ENCODE measurements around the gene KMT2C.
"Not testable (repeated sequence)": the region's sequence is repeated elsewhere in the genome, so short reads cannot be mapped to it uniquely, and the experiment has no call there.

KMT2C gene

GRCh38 chr7:152382244-152382643 lies 53.6 kb downstream of the KMT2C start:
- Histone ChIP-seq H3F3A (ENCODE audit: insufficient read depth, low read length) (no peaks in the 10 kb centered on the region), H3K27ac (ENCODE audit: low read length) (no peak overlapping the region), H3K9ac (ENCODE audit: low read length) (no peak overlapping the region), H3K4me1 (ENCODE audit: low read length) (no peaks in the 10 kb centered on the region), H3K4me3 (ENCODE audit: low read length) (no peak overlapping the region), H4K20me1 (ENCODE audit: insufficient read depth, low read length) (peaks cover 9% of the 10 kb centered on the region; the same call in 1 of the 2 replicates), H3K9me2 (replicated peaks; ENCODE audit: insufficient read depth, low read length) (no peaks in the 10 kb centered on the region), H3K4me2 (ENCODE audit: low read depth, low read length) (no peak overlapping the region), H3K36me3 (replicated peaks; ENCODE audit: insufficient read depth, low read length) (no peaks in the 10 kb centered on the region), H3K79me2 (ENCODE audit: low read length) (peaks cover 91% of the 10 kb centered on the region), H3K27me3 (replicated peaks; ENCODE audit: insufficient read depth, low read length) (no peaks in the 10 kb centered on the region), H3K9me3 (replicated peaks; ENCODE audit: insufficient read depth, low read length) (no peaks in the 10 kb centered on the region), H2AFZ (ENCODE audit: low read length) (no peak overlapping the region)
- no peak for DNase-seq
- no peak for TF ChIP-seq CTCF (IDR thresholded peaks at IDR 0.05; ENCODE audit: low read length)
- TF ChIP-seq EZH2phosphoT487 (IDR thresholded peaks at IDR 0.05; ENCODE audit: low read length) = no peak
- TF ChIP-seq EZH2 (optimal IDR thresholded peaks at IDR 0.05; ENCODE audit: low read depth, low read length) = no peak

- H3K4me3 ChIP-seq (ENCODE audit: low read length); H3K9ac ChIP-seq (ENCODE audit: low read length); H3F3A ChIP-seq (ENCODE audit: insufficient read depth, low read length); H4K20me1 ChIP-seq (ENCODE audit: insufficient read depth, low read length); DNase-seq; H3K27me3 ChIP-seq (replicated peaks; ENCODE audit: insufficient read depth, low read length); H3K4me2 ChIP-seq (ENCODE audit: low read depth, low read length); H3K9me3 ChIP-seq (replicated peaks; ENCODE audit: insufficient read depth, low read length); H3K4me1 ChIP-seq (ENCODE audit: low read length); H3K36me3 ChIP-seq (replicated peaks; ENCODE audit: insufficient read depth, low read length); H2AFZ ChIP-seq (ENCODE audit: low read length); H3K27ac ChIP-seq (ENCODE audit: low read length); H3K9me2 ChIP-seq (replicated peaks; ENCODE audit: insufficient read depth, low read length): not testable (repeated sequence)
- peaks cover 91% of the 10 kb centered on the region for H3K79me2 ChIP-seq (ENCODE audit: low read length)
Observed at GRCh38 chr7:152380931-152381578, 54.7 kb downstream of the KMT2C start.

GRCh38 chr7:152378497-152378896 lies 57.3 kb downstream of the KMT2C start:
- H2AFZ ChIP-seq (ENCODE audit: low read length); H3K36me3 ChIP-seq (replicated peaks; ENCODE audit: insufficient read depth, low read length); H3K9me2 ChIP-seq (replicated peaks; ENCODE audit: insufficient read depth, low read length); H4K20me1 ChIP-seq (ENCODE audit: insufficient read depth, low read length); H3K27me3 ChIP-seq (replicated peaks; ENCODE audit: insufficient read depth, low read length); H3K9me3 ChIP-seq (replicated peaks; ENCODE audit: insufficient read depth, low read length); DNase-seq; H3K4me3 ChIP-seq (ENCODE audit: low read length); H3K9ac ChIP-seq (ENCODE audit: low read length); H3K27ac ChIP-seq (ENCODE audit: low read length); H3K4me2 ChIP-seq (ENCODE audit: low read depth, low read length); H3F3A ChIP-seq (ENCODE audit: insufficient read depth, low read length); H3K4me1 ChIP-seq (ENCODE audit: low read length): not testable (repeated sequence)
- peaks cover 96% of the 10 kb centered on the region for H3K79me2 ChIP-seq (ENCODE audit: low read length)

GRCh38 chr7:152376716-152377484 lies 58.9 kb downstream of the KMT2C start:
- not testable (repeated sequence) for H3K9ac ChIP-seq (ENCODE audit: low read length); H3K27me3 ChIP-seq (replicated peaks; ENCODE audit: insufficient read depth, low read length); DNase-seq; H3K4me3 ChIP-seq (ENCODE audit: low read length); H3K36me3 ChIP-seq (replicated peaks; ENCODE audit: insufficient read depth, low read length); H3K9me2 ChIP-seq (replicated peaks; ENCODE audit: insufficient read depth, low read length); H3K9me3 ChIP-seq (replicated peaks; ENCODE audit: insufficient read depth, low read length); H2AFZ ChIP-seq (ENCODE audit: low read length); H3K4me2 ChIP-seq (ENCODE audit: low read depth, low read length); H3K4me1 ChIP-seq (ENCODE audit: low read length); H3F3A ChIP-seq (ENCODE audit: insufficient read depth, low read length); H3K27ac ChIP-seq (ENCODE audit: low read length)
- Histone ChIP-seq H4K20me1 (ENCODE audit: insufficient read depth, low read length) (peaks cover 13% of the 10 kb centered on the region), H3K79me2 (ENCODE audit: low read length) (peaks cover 96% of the 10 kb centered on the region)
